ENCODE data around the gene SLC39A6.

GRCh38 chr18:36153771-36154170 is 24.6 kb upstream of the SLC39A6 start:
- TF ChIP-seq CTCF (optimal IDR thresholded peaks at IDR 0.05 in 1 of 3, IDR thresholded peaks at IDR 0.05 in 1 of 3, conservative IDR thresholded peaks at IDR 0.05 in 1 of 3; ENCODE audit: extremely low read depth in 1 of 3, insufficient read depth in 2 of 3, low read length in 3 of 3) (no peak), EZH2 (IDR thresholded peaks at IDR 0.05; ENCODE audit: low read length) (no peak)
